Epithelial cell of prostate (primary cell): ENCODE results near the gene NIPAL3.
A peak's percentile ranks its signal among the peaks of the same experiment; 100 is the strongest.
"Not testable (repeated sequence)": the region's sequence is repeated elsewhere in the genome, so short reads cannot be mapped to it uniquely, and the experiment has no call there.

Experiments used
- DNase-seq: peaks from one replicate; pipeline ENCODE4 v3.0.0-alpha.2; 2011; ENCODE audit warnings: low read depth, low spot score
- H3K27ac ChIP-seq: fragments of 450-650 bp; 2 replicates; pipeline ENCODE4 v1.5.1; 2017; ENCODE audit warnings: mild to moderate bottlenecking

The NIPAL3 gene

GRCh38 chr1:24418898-24419628 is 3.5 kb downstream of the NIPAL3 start:
- DNase-seq, result peak; percentile 74
- peak overlapping the region; percentile 98 for H3K27ac ChIP-seq

- H3K27ac ChIP-seq, result no peak overlapping the region
- no peak for DNase-seq
Measured at GRCh38 chr1:24420547-24420946, 4.9 kb downstream of the NIPAL3 start.

GRCh38 chr1:24421502-24421901 is 5.9 kb downstream of the NIPAL3 start:
- H3K27ac ChIP-seq, result no peak overlapping the region
- DNase-seq, result no peak

- no peak for DNase-seq
- H3K27ac ChIP-seq, result no peak overlapping the region
Measured at GRCh38 chr1:24424207-24424606, 8.6 kb downstream of the NIPAL3 start.

- H3K27ac ChIP-seq, result no peak overlapping the region
- no peak for DNase-seq
Measured at GRCh38 chr1:24424990-24425389, 9.4 kb downstream of the NIPAL3 start.

GRCh38 chr1:24425441-24425840 is 9.8 kb downstream of the NIPAL3 start:
- no peak for DNase-seq
- H3K27ac ChIP-seq, result no peak overlapping the region

GRCh38 chr1:24425922-24426321 is 10.3 kb downstream of the NIPAL3 start:
- no peak overlapping the region for H3K27ac ChIP-seq
- no peak for DNase-seq

GRCh38 chr1:24426744-24427544 is 11.3 kb downstream of the NIPAL3 start:
- H3K27ac ChIP-seq, result no peak overlapping the region
- no peak for DNase-seq

GRCh38 chr1:24427545-24427862 is 11.9 kb downstream of the NIPAL3 start:
- no peak overlapping the region for H3K27ac ChIP-seq
- DNase-seq, result no peak

GRCh38 chr1:24435782-24436365 is 20.3 kb downstream of the NIPAL3 start:
- DNase-seq, result no peak
- H3K27ac ChIP-seq, result no peak overlapping the region

GRCh38 chr1:24437631-24438396 is 22.2 kb downstream of the NIPAL3 start:
- no peak for DNase-seq
- H3K27ac ChIP-seq, result no peak overlapping the region

GRCh38 chr1:24438423-24438901 is 22.9 kb downstream of the NIPAL3 start:
- DNase-seq, result no peak
- no peak overlapping the region for H3K27ac ChIP-seq

- no peak for DNase-seq
- H3K27ac ChIP-seq, result no peak overlapping the region
Measured at GRCh38 chr1:24440436-24440835, 24.8 kb downstream of the NIPAL3 start.

GRCh38 chr1:24441480-24441879 is 25.9 kb downstream of the NIPAL3 start:
- DNase-seq, result no peak
- H3K27ac ChIP-seq, result no peak overlapping the region

GRCh38 chr1:24441996-24442668 is 26.5 kb downstream of the NIPAL3 start:
- DNase-seq, result no peak
- no peak overlapping the region for H3K27ac ChIP-seq

GRCh38 chr1:24442764-24443163 is 27.2 kb downstream of the NIPAL3 start:
- H3K27ac ChIP-seq, result no peak overlapping the region
- no peak for DNase-seq

- DNase-seq, result no peak
- no peak overlapping the region for H3K27ac ChIP-seq
Measured at GRCh38 chr1:24443241-24443656, 27.6 kb downstream of the NIPAL3 start.

GRCh38 chr1:24446446-24446845 is 30.8 kb downstream of the NIPAL3 start:
- not testable (repeated sequence) for H3K27ac ChIP-seq, DNase-seq

- DNase-seq, result no peak
- H3K27ac ChIP-seq, result no peak overlapping the region
Measured at GRCh38 chr1:24450316-24450715, 34.7 kb downstream of the NIPAL3 start.

- no peak overlapping the region for H3K27ac ChIP-seq
- no peak for DNase-seq
Measured at GRCh38 chr1:24450857-24451397, 35.3 kb downstream of the NIPAL3 start.
